ENCODE results near the gene CDHR4. TPM values are rescaled to one million over a fixed set of nuclear protein-coding genes. Genes with fewer than 3 reads are reported as not detected.
"Not testable (repeated sequence)": the region's sequence is repeated elsewhere in the genome, so short reads cannot be mapped to it uniquely, and the experiment has no call there.

CDHR4 gene
- total RNA-seq, 2 experiments from 2014 or later, result 0.37 TPM; not detected in 1

GRCh38 chr3:49775538-49775937 is 24.1 kb downstream of the CDHR4 start:
- Mint-ChIP-seq H3K4me1 (peaks cover 36% of the 10 kb centered on the region), H3K4me3 (no peak overlapping the region), H3K27ac (no peak overlapping the region)

GRCh38 chr3:49772703-49773102 is 27.0 kb downstream of the CDHR4 start:
- peaks cover 14% of the 10 kb centered on the region for H3K36me3 Mint-ChIP-seq
- H3K4me3 Mint-ChIP-seq, result no peak overlapping the region
- H3K4me1 Mint-ChIP-seq, result peaks cover 31% of the 10 kb centered on the region
- no peak for DNase-seq
- no peak overlapping the region for H3K27ac Mint-ChIP-seq
- no peaks in the 10 kb centered on the region for H3K9me3 Mint-ChIP-seq
- no peaks in the 10 kb centered on the region for H3K27me3 Mint-ChIP-seq

More at GRCh38 chr3:49775538-49775937, 24.1 kb downstream of the CDHR4 start:
- Mint-ChIP-seq H3K9me3 (no peaks in the 10 kb centered on the region), H3K27me3 (no peaks in the 10 kb centered on the region), H3K36me3 (peaks cover 20% of the 10 kb centered on the region)
- DNase-seq, result no peak

DNA sequence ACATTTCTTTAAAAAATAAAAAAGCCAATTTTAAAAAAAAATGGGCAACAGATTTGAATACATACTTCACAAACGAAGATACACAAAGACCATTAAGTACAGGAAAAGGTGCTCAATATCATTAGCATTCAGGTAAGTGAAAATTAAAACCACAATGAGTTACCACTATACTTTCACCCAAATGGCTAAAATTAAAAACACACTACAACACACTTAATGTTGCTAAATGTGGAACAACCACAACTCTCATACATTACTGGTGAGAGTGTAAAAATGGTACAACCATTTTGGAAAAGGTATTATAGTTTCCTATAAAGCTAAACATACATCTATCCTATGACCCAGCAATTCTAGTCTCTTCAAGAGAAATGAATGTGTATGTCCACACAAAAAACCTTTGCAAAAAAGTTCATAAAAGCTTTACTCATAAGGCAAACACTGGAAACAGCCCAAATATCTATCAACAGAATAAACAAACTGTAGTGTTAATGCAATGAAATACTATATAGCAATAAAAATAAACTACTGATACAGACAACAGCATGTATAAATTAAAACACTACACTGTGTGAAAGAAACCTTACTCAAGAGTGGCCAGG is 28.2 kb downstream of the CDHR4 start:
- Mint-ChIP-seq H3K4me3 (no peak overlapping the region), H3K9me3 (no peaks in the 10 kb centered on the region), H3K4me1 (peaks cover 25% of the 10 kb centered on the region), H3K36me3 (peaks cover 8% of the 10 kb centered on the region), H3K27ac (no peak overlapping the region), H3K27me3 (no peaks in the 10 kb centered on the region)
- no peak for DNase-seq

DNA sequence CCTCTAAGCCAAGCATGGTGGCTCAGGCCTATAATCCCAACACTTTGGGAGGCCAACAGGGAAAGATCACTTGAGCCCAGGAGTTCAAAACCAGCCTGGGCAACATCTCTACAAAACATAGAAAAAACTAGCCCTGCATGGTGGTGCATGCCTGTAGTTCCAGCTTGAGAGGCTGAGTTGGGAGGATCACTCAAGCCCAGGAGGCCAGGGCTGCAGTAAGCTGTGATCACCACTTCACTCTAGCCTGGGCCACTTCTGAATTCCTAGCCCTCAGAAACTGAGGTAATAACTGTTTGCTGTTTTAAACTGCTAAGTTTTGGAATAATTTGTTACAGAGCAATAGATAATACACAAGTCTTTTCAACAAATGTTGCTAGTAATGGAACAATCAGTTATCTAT is 29.7 kb downstream of the CDHR4 start:
- Mint-ChIP-seq H3K27ac (no peak overlapping the region), H3K4me3 (no peak overlapping the region), H3K4me1 (peaks cover 23% of the 10 kb centered on the region)

GRCh38 chr3:49769286-49769915 is 30.3 kb downstream of the CDHR4 start:
- peak overlapping the region; percentile 9 for H3K27ac Mint-ChIP-seq
- no peaks in the 10 kb centered on the region for H3K27me3 Mint-ChIP-seq
- DNase-seq, result no peak
- H3K9me3 Mint-ChIP-seq, result no peaks in the 10 kb centered on the region
- H3K4me1 Mint-ChIP-seq, result peaks cover 20% of the 10 kb centered on the region
- H3K36me3 Mint-ChIP-seq, result peaks cover 7% of the 10 kb centered on the region
- no peak overlapping the region for H3K4me3 Mint-ChIP-seq

More for the DNA sequence above, 29.7 kb downstream of the CDHR4 start:
- Mint-ChIP-seq H3K9me3 (no peaks in the 10 kb centered on the region), H3K27me3 (no peaks in the 10 kb centered on the region), H3K36me3 (peaks cover 8% of the 10 kb centered on the region)
- no peak for DNase-seq

DNA sequence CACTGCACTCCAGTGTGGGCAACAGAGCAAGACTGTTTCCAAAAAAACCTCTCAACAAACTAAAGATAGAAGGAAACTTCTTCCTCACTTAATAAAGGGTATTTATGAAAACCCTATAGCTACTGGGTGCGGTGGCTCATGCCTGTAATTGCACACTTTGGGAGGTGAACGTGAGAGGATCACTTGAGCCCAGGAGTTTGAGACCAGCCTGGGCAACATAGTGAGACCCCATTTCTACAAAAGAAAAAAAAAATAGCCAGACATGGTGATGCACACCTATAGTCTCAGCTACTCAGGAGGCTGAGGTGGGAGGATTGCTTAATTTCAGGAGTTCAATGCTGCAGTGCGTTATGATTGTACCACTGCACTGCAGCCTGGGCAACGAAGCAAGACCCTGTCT is 35.7 kb downstream of the CDHR4 start:
- H3K27me3 Mint-ChIP-seq, result no peaks in the 10 kb centered on the region
- H3K4me3 Mint-ChIP-seq, result no peak overlapping the region
- no peaks in the 10 kb centered on the region for H3K9me3 Mint-ChIP-seq
- no peak overlapping the region for H3K27ac Mint-ChIP-seq
- no peaks in the 10 kb centered on the region for H3K36me3 Mint-ChIP-seq
- peaks cover 5% of the 10 kb centered on the region for H3K4me1 Mint-ChIP-seq
- no peak for DNase-seq

GRCh38 chr3:49761661-49762060 is 38.0 kb downstream of the CDHR4 start:
- no peaks in the 10 kb centered on the region for H3K36me3 Mint-ChIP-seq
- H3K27ac Mint-ChIP-seq, result no peak overlapping the region
- peaks cover 11% of the 10 kb centered on the region for H3K4me1 Mint-ChIP-seq
- no peaks in the 10 kb centered on the region for H3K9me3 Mint-ChIP-seq
- no peaks in the 10 kb centered on the region for H3K27me3 Mint-ChIP-seq
- no peak overlapping the region for H3K4me3 Mint-ChIP-seq
- DNase-seq, result no peak

DNA sequence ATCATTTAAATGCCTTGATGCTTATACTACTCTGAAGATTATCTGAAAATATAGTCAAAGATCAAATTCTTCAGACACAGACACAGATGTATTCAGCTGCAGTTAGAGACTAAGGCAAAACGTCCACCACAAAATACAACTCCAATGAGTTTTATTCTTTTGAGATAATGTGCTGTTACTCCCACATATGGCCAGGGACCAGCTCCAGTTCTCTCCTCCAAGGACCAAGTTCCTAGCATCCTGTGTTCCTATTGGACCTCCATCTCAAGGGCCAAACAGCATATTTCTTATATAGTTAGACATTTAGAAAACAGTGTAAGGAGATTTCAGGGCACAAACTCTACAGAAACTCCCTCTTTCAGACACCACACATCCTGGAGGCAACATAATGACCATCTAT is 40.4 kb downstream of the CDHR4 start:
- Mint-ChIP-seq H3K27me3 (no peaks in the 10 kb centered on the region), H3K4me1 (peaks cover 20% of the 10 kb centered on the region), H3K9me3 (no peaks in the 10 kb centered on the region), H3K4me3 (no peak overlapping the region), H3K36me3 (no peaks in the 10 kb centered on the region), H3K27ac (no peak overlapping the region)
- no peak for DNase-seq

GRCh38 chr3:49757197-49757596 is 42.5 kb downstream of the CDHR4 start:
- Mint-ChIP-seq H3K27ac (no peak overlapping the region), H3K4me3 (no peak overlapping the region), H3K4me1 (peaks cover 21% of the 10 kb centered on the region), H3K36me3 (peaks cover 3% of the 10 kb centered on the region), H3K27me3 (no peaks in the 10 kb centered on the region), H3K9me3 (no peaks in the 10 kb centered on the region)
- no peak for DNase-seq

DNA sequence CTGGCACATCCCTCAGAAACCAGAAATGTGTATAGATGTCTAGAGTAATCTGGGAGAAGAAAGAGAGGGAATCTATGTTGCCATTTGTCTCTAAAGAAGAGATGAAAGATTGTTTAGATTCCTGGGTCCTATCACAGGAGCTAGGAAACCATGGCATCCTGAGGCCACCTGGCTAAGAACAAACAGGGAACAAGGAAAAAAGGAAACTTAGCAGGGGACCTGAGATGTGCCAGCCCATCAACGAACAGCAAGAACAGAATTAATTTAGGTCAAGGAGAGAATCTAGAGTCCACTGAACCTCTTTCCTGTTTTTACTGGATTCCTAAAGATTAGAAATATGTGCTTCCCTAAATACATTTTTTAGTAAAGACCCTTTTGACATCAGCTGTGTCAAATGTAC is 43.6 kb downstream of the CDHR4 start:
- H3K9me3 Mint-ChIP-seq, result no peaks in the 10 kb centered on the region

DNA sequence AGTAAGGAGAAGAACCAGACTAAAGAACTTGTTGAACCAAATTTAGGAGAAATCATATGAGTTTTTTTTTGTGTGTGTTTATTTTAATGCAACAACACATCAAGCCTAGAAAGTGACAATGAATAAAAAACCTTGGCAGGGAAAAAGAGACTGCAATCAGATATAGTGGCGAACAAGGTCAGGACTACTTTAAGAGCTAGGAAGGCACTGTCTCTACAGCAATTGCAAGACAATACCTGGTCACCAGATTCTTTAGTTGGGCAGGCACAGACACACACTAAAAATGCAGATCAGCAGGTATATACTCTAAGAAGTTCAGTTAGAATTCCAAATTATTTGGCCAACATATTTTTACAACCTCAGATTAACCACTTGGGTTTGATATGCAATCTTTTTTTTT is 45.1 kb downstream of the CDHR4 start:
- Mint-ChIP-seq H3K27me3 (no peaks in the 10 kb centered on the region), H3K9me3 (no peaks in the 10 kb centered on the region), H3K27ac (no peak overlapping the region), H3K4me1 (peaks cover 22% of the 10 kb centered on the region), H3K4me3 (no peak overlapping the region), H3K36me3 (peaks cover 6% of the 10 kb centered on the region)
- DNase-seq, result no peak

More for the DNA sequence above, 43.6 kb downstream of the CDHR4 start:
- no peak for DNase-seq
- Mint-ChIP-seq H3K4me1 (peaks cover 21% of the 10 kb centered on the region), H3K27me3 (no peaks in the 10 kb centered on the region), H3K36me3 (peaks cover 3% of the 10 kb centered on the region), H3K27ac (no peak overlapping the region), H3K4me3 (no peak overlapping the region)

DNA sequence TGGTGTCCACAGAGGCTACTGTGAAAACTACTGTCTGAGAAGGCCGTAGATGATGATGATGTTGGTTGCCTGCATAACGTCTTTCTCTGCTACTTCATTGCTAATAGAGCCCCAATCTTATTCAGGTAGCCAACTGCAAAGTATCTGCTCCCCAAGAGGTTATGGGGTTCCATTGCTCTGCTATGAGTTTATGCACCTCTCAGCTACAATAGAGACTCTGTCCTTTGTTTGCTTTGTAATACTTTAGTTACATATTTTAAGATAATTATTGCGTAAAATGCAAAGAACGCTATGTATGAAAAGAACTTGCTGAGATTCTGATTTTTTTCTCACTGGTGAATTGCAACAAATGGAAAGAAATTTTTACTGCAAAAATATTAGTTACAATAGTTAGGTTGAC is 48.2 kb downstream of the CDHR4 start:
- Mint-ChIP-seq H3K27ac (no peak overlapping the region), H3K4me1 (peaks cover 13% of the 10 kb centered on the region), H3K27me3 (no peaks in the 10 kb centered on the region), H3K36me3 (peaks cover 7% of the 10 kb centered on the region), H3K4me3 (no peak overlapping the region), H3K9me3 (no peaks in the 10 kb centered on the region)
- DNase-seq, result no peak

GRCh38 chr3:49750056-49750455 is 49.6 kb downstream of the CDHR4 start:
- Mint-ChIP-seq H3K4me1 (peaks cover 11% of the 10 kb centered on the region), H3K27ac (no peak overlapping the region), H3K27me3 (no peaks in the 10 kb centered on the region), H3K9me3 (no peaks in the 10 kb centered on the region), H3K4me3 (no peak overlapping the region), H3K36me3 (peaks cover 7% of the 10 kb centered on the region)
- DNase-seq, result no peak

DNA sequence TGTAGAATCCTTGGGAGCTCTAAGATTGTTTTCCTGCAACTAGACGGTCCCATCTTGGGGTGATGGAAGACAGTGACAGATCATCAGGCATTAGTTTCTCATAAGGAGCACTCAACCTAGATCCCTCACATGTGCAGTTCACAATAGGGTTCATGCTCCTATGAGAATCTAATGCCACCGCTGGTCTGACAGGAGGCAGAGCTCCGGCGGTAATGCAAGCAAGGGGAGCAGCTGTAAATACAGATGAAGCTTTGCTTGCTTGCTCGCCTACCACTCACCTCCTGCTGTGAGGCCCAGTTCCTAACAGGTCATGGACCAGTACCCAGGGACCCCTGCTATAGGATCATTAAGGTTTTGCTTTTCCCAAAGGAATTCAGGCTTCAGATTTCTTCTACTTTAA is 50.8 kb downstream of the CDHR4 start:
- not testable (repeated sequence) for H3K36me3 Mint-ChIP-seq, H3K27ac Mint-ChIP-seq, H3K4me3 Mint-ChIP-seq, H3K27me3 Mint-ChIP-seq, DNase-seq, H3K9me3 Mint-ChIP-seq, H3K4me1 Mint-ChIP-seq

DNA sequence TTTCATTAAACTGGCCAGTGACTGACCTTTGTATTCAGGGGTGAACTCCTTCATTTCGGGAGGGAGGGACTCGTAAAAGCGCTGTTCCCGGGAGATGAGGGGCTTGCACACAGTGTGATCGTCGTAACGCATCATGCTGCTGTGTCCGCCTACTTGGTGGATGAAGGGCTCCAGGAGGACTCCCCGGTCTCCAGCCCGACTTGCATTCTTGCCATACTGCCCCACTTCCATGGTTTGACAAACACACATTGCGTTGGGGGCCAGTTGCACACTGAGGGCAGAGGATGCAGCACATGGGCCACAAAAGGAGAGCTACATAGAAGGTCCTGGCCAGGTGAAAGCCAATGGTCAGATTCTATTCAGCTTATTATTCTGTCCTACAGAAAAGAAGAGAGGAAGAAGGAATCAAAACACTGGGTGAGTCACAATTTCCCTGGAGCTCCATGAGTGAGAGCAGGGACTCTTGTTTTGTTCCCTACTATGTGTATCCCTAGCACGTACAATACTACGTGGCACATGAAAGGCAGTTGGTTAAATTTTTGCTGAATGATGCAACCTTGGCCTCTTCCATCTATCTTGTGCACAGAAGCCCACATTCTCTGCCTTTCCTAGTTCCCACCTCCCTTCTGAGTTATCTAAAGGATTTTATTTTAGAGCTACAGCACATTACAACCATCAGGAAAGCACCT is 51.7 kb downstream of the CDHR4 start:
- no peak overlapping the region for H3K4me3 Mint-ChIP-seq

GRCh38 chr3:49745986-49746385 is 53.7 kb downstream of the CDHR4 start:
- Mint-ChIP-seq H3K4me3 (no peak overlapping the region), H3K27me3 (no peaks in the 10 kb centered on the region), H3K36me3 (peaks cover 5% of the 10 kb centered on the region), H3K4me1 (peaks cover 5% of the 10 kb centered on the region), H3K27ac (no peak overlapping the region), H3K9me3 (no peaks in the 10 kb centered on the region)
- DNase-seq, result no peak

More for the DNA sequence above, 51.7 kb downstream of the CDHR4 start:
- DNase-seq, result no peak
- Mint-ChIP-seq H3K27me3 (no peaks in the 10 kb centered on the region), H3K9me3 (no peaks in the 10 kb centered on the region), H3K4me1 (peaks cover 5% of the 10 kb centered on the region), H3K36me3 (peaks cover 4% of the 10 kb centered on the region), H3K27ac (no peak overlapping the region)
